ENCODE results near the gene SIX3.

The SIX3 gene

DNA sequence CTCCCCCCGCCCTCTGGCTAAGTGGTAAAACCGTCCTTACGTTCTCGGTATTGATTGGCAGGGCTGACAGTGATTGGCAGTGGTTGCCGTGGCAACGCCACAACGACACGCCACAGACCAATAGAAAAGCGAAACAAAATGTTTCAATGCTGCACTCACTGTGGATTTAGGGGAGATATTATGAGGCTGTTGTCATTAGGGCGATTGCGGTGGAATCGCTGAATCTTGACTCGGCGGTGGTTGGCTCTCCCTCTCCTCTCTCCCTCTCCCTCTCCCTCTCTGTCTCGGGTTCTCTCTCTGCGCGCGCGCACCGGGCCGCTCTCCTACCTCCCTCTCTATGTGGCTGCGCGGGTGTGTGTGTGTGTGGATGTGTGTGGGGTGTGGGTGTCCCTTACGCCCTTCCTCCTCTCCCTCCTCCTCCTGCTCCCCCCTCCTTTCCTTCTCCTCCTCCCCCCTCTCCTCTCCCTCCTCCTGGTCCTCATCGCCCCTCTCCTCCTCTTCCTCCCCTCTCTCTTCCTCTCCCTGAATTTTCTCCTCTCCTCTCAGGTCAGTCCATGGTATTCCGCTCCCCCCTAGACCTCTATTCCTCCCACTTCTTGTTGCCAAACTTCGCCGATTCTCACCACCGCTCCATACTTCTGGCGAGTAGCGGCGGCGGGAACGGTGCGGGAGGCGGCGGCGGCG, at the start of gene SIX3:
TSS of gene SIX3 (plus strand) at position 152 of the 684 bp plus-strand sequence. CDS start at position 555, 403 bp downstream.
- DNase-seq (ENCODE audit: low spot score), result no peak

DNA sequence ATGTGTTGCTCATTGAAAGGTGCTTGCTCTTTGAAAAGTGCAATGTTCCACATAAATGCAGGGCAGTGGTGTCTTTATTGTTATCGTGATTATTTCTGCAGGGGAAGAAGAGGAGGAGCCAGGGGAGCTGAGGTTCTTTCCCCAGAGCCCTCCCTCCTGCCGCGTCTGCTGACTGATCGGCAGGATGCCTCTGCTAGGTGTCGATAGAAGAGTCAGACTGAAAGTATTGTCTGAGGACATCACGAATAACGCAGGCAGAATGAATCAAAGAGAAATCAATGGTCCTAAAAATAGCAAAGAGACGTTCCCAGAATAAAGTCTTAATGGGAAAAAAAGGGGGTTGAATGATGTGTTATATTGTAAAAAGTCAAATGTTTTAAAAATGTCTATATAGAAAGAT, 47.4 kb upstream of the SIX3 start:
- no peak for DNase-seq (ENCODE audit: low spot score)

DNA sequence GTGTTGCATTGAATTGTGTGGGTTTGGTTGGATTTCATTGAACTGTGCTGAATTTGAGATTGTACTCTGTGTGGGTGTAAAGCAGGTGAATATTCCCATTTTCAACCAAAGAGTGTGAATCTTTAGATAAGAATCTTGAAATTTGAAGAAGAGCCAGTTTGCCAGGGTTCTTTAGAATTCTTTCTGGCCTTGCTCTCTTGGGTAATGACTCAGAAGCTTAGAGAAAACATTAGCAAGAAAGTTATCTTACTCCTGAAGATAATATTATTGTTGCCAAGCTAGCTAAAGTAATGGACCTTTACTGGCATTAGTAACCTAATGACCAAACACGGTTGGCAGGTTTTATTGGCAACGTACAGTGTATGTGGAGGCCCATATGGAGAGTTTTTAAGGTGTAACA, 46.4 kb upstream of the SIX3 start:
- DNase-seq (ENCODE audit: low spot score), result no peak

DNA sequence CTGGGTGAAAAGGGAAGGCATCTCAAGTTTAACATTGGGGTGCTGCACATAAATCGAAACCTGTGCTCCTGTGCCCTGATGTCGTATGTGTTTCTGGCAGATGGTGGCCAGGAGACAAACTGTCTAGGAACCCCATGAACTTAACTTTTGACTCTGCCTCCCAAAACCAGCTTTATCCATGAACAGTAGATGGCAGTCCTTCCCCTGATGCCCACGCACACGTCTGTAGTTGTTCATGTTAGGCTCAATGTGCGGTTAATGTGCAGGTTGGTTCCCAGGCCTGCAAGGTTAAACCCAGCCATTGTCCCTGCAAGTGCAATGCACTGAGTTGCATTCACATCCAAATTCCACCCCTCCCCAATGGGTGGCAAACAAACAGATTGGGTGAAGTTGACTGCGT, 44.1 kb upstream of the SIX3 start:
- DNase-seq (ENCODE audit: low spot score), result no peak

DNA sequence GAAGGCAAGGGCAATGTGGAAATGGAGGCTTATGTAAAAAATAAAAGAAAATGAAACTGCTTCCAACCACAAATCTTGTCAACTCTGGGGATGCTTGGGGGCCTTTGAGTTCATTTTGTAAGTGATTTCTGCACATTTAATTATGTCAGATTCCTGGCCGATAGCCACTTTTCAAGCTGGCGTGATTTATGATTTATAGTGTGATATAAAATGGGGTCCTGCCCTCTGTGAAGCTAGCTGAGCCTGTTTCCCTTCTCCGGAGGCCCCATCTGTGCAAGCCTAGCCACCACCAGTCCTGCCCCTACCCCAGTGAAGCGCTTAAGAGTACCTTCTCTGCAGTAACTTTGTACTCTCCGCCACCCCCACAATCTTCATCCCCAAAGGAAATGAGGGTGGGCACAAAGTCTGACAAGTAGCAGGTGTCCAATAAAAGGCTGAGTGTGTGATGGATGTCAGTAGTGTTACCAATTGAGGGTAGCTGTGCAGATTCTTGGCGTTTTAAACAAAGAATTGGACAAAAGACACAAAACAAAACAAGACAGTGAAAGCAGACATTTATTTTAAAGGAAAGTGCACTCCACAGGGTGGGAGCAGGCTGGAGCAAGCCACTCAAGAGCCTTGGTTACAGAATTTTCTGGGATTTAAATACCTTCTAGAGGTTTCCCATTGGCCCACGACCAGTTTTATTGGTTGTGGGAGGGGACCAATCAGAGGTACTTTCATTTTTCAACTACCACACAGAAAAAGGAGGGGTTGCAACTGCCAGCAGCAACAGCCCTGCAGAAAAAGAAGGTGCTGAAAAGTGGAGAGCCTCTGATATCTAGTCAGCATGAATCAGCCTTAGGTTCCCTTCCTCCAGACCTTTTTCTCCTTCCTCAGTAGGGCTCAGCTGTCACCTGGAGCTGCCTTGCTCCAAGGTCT, 39.0 kb upstream of the SIX3 start:
- DNase-seq (ENCODE audit: low spot score), result no peak

DNA sequence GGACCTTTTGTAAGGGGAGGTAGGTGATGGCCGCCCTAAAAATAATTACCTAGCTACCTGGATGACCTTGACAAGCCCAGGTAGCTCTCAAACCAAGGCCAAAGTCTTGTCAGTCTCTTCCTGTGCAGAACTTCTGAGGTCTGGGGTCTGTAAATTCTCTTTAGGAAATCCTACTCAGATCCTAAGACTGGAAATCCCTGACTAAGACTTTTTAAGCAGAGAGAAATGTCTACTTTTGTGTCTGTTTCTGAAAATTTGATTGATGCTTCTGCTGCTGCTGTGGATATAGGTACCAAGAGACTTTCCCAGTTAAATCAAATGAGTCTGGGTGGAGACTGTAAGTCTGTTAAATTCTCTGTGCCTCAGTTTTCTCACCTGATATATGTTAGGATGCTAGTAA, 36.9 kb upstream of the SIX3 start:
- DNase-seq (ENCODE audit: low spot score), result no peak

DNA sequence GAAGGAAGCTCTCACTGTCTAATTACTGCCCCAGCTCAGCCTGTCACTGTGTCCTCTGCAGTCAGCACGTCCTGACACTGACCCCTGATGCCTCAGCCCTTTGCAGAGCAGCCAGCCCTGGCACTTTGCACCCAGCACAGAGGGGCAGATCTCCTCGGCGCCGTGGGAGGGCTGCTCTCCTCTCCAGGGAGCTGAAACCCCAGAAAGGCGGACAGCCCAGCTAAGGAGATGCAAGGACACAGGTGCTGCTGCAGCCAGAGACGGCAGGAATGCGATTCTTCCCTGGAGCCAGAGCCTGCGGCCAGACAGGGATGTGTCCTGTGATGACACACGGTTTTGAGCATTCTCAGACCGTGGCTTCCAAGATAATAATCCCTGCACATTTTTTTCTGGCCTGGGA, 34.5 kb upstream of the SIX3 start:
- no peak for DNase-seq (ENCODE audit: low spot score)

DNA sequence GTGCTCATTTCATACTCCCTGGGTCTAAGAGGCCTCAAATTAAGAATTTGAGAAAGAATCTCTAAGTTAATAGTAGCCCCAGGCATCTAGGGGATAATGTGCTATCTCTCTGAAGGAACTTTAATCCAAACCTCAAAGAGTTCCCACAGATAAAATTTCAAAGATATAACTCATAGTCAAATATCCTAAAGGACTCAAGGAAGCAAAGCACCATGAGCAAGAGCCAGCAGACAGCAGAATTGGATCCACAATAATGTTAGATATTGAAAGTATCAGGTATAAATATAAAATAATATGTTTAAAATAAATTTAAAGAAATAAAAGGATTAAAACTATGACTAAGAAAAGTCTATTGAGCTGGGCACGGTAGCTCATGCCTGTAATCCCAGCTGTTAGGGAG, 31.7 kb upstream of the SIX3 start:
- no peak for DNase-seq (ENCODE audit: low spot score)

DNA sequence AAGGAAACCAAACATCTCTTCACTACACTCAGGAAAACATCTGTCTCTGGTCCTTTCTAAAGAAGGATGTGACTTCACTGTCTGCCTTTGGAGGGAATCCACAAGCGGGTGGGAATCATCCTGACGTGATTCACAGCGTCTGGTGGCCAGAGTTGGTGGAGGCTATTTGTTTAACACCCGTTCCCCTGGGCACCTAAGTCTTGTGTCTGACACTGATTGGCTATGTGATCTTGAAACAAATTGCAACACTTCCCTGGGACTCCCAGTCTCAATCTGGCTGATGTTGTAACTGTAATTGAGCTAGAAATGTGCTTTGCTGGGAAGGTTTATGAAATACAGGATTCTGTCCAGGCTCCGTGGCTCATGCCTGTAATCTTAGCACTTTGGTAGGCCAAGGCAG, 28.8 kb upstream of the SIX3 start:
- DNase-seq (ENCODE audit: low spot score), result no peak

DNA sequence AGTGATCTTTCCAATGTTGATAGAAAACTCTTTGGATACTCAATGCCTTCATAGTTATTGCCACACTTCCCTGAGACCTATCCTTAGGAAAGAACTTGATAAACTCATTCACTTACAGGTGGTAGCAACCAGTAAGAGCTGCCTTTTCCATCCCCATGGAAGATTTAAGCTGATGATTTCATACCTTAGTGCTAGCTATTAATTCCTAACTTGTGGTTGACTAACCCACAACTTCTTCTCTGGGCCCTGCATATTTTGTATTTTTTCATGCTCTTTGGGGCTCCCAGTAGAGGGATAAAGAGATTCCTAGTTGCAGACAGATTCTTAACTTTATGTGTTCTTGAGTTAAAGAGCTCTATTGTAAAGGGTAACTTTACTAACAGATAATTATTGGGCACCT, 25.2 kb upstream of the SIX3 start:
- DNase-seq (ENCODE audit: low spot score), result no peak

DNA sequence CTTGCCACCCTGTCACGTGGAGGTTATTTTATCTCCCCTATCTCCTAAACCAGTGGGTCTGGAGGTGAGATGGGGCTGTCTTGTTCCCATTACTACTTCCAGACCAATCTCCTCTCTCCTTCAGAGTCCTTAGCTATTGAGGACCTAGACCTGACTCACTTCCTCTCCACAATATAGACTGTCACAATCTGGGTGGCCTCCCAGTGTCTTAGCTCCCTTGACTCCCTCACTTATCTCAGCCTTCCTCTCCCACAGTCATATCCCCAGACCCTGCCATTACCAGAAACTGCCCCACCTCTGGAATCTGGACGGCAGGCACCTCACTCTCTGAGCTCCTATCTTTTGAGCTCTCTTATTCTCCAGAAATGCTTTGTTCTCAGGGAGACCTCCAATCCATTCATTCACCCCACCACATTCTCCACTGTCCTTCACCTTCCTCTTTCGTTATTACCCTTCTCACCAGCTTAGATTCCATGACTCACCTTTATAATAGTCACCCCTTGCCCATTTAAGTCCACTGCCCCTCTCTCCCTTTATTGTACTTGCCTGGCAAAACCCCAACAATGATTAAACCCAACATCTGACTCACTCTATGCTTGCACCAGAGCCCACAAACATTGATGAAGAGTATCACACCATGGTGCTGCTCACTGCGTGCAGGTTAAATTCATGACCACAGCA, 23.3 kb upstream of the SIX3 start:
- no peak for DNase-seq (ENCODE audit: low spot score)

DNA sequence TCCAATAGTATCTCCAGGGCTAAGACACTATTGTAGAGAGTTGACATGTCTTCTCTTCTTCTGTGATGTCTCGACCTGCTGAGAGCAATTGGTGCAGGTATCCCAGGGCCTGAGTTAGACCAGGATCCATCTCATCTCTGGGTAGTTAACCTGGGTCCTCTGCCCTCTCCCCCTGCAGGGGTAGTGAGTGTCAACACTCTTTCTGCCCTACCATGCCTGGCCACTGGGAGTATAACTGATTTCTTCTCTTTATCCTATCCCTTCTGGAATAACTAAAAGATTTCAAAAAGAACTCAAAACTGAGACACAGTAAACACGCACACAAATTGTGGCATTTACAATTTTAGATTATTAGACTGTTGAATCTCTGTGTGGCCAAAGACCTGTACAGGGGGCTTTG, 20.8 kb upstream of the SIX3 start:
- DNase-seq (ENCODE audit: low spot score), result no peak

DNA sequence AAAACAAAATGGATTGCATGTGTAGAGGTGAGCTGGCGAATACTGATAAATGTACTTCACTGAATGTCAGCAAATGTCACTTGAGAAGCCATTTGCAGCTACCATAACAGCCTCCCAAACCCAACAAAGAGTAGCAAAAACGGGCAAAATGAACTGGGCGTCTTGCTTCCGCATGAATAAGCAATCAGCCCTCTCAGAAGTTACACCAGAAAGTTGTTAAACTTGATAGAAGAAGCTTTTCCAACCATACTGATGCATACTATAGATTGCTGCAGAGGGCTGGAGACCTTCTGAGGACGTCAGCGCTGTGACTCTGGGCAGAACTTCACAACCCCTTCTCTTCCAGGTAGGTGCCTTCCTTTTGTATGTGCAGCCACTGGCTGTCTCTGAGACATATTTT, 18.7 kb upstream of the SIX3 start:
- DNase-seq (ENCODE audit: low spot score), result no peak

DNA sequence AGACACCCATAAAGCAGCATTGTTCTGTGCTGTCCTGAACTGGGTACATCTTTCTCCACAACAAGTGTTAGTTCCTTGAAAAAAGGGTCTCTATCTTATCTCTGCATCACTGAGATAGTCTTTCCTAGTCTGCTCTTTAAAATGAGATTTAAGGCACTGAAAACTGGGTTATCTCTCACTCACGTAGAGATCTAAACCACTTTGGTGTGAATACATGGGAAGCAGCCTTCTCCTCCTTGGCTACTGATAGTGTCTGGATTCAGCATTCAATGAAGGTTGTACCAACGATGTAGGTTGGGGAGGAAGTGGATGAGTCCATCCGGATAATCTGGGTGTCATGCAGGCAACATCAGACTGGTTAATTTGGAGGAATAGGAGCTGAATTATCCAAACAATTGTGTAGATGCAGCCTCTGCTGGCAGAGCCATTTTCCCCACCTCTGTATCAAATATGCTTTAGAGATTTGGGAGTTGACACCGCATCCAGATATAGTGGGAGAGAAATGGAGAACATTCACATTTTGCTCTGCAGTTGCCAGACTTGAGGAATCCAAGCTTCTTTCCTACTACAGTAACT, 15.9 kb upstream of the SIX3 start:
- no peak for DNase-seq (ENCODE audit: low spot score)

DNA sequence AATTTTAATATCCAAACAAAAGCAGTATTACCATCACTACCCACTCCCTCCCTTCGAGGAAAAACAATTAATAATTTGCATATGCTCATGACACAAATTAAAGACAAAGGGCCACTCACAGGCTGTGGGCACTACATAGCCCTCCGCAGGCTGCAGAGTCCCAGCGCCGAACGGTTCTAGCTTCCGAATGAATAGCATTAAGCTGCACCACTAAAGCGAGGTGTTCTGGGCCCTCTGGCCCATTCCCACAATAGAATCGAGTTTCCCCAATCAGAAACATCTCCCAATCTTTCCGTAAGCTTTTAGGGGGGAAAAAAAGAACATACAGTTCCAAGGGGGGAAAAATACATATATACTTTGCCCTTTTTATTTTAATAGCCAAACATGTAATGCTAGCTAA, 14.5 kb upstream of the SIX3 start:
- DNase-seq (ENCODE audit: low spot score), result no peak

DNA sequence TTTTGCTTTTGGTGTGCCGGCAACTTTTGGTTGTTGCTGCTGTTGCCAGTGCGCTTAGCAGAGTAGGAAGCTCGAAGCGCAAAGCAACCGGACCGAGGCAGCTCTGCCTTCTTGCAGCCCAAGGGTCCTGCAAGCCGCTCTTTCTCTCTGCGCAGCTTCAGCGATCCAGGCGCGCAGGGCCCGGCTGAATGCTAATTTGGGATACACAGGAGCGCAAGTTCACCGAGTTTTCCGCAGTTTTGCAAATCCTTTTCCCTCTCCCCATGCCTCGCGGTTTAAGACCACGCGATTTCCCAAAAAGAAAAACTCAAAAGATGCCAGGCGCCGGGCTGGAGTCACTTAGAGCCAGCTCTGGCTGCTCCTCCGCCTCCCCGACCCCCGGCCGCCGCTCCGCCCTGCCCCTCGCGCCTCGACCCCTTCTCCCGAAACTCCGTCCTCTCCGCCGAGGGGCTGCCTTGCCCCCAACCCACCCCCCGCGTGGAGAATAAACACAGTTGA, 13.5 kb upstream of the SIX3 start:
- DNase-seq (ENCODE audit: low spot score), result peak; percentile 60

DNA sequence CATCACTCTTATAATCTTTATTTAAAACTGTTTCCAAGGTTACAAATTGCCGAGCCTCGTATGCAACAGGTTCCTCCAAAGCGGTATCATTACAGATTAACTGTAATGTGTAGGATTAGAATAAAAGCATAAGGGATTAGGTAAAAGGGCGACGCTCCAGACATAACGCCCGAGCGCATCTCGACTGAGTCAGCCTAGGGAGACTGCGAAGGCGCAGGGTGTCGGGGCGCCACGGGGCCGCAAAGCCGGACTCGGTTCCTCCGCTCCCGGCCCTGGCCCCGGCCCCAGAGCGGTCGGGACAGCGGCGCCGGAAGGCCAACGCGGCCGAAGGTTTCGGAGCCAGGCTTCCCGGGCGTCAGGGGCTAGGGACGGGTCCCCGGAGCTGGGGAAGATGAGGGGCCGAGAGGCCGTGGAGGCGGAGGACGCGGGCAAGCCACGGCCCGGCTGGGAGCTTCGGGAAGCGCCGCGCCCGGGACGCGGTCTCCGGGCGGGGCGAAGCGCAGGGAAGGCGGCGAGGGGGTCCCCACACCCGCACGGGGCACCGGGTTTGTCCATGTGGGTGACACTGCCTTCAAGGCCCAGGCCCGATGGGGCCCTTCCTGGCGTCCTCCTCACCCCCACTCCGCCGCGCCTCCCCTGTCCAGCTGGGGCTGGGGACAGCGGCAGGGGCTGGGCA, 12.9 kb upstream of the SIX3 start:
- peak; percentile 59 for DNase-seq (ENCODE audit: low spot score)

DNA sequence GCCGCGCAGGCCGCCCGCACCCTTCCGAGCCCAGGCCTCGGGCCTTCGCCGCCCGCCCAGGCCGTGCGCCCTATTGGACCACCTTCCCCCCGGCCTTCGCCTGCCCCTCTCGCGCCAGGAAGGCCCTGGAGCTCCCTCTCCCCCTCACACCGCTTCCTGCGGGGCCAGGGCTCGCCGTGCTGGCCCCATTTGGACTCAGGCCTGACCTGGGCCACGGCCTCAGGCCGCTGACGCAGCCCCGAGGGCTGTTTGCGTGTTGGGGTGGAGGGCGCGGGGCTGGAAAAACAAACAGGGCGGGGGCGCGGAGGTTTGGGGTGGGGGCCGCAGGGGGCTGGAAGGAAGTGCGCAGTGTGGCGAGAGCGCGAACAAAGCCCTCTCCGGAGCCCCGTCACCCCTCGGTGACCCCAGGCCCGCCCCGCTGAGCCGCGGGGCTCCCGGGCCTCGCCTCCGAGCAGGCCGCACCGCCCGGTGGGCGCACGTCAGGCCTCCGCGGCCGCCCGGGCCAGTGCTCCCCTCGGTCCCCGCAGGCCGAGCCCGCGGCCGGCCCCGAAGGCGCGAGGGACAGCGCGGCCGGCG, 12.3 kb upstream of the SIX3 start:
- DNase-seq (ENCODE audit: low spot score), result peak; percentile 57

DNA sequence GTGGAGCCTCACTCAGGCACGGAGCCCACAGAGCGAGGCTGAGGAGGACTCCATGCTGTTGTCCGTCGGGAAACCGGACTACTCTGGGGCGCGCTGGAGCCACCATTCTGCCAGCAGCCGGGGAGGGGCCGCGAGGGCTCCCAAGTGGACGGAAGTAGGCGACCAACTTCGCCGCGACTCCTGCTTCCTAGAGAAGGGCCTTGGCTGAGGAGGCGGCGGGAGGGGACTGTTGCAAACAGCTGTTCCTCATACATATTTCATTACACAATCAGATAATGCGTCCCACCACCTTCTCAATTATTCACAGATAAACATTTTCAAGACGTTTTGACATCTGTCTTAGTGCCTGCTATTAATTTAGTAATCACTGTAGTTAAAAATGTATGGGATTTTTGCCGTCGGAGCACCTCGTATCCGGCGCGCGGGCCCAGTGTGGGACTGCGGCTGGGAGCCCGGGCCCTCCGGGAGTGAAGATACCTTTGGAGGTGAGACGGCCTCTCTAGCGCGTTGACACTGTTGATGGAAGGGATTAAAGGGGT, 11.7 kb upstream of the SIX3 start:
- DNase-seq (ENCODE audit: low spot score), result peak; percentile 65

DNA sequence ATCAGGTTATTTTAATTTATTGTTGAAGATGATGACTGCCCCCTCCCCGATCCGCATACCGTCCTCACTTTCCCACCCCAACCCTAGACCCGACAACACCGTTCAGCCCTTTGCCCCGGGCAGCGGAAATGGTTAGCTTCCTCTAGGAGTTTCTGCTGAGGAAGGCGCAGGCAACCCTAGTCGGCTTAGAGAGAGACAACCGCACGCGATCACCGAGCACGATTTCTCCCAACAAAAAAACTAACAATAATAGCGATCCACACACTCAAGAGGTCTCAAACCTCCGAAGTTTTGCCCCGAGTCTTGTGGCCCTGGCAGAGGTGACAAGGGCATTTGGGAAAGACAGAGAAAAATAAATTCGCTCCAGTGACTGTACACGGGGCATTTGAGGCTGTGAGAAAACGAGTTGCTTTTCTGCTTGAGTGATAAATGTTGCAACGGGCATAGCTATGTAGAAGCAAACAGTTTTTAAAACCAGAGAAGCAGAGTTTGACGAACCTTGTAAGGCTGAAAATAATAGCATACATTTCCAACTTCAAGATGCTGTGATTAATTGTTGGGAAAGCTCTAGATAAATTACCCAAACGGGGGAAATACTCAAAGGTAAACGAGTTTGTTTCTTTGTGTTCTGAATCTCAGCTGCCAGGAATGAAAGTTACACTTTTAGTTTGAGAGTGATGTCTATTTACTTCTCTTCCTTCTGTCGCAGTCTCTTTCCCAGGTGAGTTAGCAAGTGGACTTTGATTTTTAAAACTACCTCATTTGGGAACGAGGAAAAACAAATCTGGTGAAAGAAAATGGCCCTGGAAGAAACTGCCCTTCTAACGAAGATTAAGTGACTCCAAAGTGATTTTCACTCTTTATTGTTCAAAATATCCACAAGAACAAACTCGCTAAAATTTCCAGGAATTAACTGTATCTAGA, 11.0 kb upstream of the SIX3 start:
- peak; percentile 57 for DNase-seq (ENCODE audit: low spot score)
